ENCODE results near the gene IGFLR1.
"Not testable (repeated sequence)": the region's sequence is repeated elsewhere in the genome, so short reads cannot be mapped to it uniquely, and the experiment has no call there.

IGFLR1 gene

DNA sequence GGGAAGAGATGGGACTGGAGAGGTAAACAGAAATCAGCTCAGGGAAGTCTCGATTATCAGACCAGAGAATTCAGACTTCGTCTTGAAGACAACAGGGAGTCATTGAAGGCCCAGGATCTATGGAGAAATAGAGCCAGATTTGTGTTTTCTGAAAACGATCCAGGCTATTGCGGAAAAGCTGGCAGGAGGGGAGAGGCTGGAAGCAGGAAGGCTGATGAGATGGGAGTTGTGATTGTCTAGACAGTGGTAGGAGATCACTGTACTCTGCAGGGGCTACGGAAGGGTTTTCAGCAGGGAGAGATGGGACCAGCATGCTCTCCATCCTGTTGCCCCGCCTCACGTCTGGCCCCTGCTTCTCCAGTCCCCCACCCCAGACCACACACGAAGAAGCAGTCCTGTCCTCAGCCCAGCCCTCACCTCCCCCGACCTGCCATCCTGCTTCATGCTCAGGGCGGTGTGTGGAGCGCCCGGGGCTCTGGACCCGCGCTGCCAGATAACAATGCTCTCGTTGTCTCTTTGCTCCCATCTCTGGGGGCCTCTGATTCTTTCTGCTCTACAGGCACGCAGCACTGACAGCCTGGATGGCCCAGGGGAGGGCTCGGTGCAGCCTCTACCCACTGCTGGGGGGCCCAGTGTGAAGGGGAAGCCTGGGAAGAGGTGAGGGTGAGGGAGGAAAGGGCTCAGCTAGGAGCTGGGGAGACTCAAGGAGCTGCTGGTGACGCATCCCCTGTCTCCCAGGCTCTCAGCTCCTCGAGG, 35.0 kb upstream of the IGFLR1 start:
- DNase-seq, result no peak

DNA sequence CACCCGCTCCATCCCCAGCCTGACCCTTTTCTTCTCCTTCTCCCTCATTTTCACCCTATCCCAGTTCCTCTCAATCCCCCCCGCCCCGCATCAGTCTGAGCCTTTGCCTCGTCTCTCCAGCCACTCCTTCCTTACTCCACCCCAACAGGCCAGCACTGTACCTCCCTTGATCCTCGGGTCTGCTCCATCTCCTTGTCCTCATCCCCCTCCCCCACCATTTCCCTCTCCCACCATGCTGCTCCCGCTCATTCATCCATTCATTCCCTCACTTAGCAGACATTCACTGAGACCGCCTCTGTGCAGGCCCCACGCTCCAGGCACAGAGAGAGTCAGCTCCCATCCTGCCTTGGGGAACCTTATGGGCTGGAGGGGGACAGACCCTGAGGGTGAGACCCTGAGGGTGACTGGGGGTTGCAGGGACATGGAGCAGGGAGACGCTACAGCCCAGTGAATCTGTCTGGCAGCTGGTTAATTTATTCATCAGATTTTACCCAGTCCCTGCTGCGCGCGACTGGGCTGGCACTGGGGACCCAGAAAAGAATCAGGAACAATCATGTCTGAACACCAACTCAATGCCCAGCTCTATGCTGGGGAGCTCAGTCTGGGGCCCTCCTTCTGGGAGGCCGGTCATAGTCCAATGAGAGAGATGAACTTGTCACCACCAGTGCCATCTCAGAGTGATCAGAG, 34.0 kb upstream of the IGFLR1 start:
- DNase-seq, result no peak

DNA sequence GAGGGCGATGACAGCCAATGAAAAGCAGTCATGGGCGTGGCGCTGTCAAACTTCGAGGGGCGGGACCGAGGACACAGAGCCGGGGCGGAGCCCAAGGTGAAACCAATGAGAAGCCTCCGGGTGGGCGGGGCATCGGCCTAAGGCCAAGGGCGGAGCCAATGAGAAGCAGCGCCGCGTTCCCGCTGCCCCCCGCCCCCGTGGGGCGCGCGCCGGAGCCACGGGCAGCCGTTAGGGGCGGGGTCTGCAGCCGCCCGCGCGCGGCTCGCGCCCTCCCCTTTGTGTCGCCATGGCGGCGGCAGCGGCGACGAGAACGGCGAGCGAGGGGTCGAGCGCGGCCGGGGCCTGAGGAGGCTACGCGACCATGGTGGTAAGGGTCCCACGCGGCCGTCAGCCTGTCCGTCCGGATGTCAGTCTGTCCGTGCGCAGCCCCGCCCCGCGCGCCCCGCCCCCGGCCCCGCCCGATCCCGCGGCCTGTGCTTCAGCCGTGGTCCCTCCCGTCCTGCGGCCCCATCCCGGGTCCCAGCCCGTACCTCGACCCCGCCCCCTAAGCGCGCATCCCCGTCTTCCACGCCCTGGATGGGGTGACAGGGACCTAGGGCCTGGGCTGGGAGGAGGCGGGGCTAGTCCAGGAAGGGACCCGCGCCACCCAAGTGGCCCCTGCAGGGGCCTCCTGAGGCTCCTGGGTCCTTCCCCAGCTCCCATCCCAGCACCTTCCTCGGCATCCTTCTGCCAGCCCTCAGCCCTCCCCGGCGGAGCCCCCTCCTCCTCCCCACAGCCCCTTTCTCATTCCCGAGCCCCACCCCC, 33.2 kb upstream of the IGFLR1 start, which contains the start of gene ARHGAP33:
TSS of gene ARHGAP33 (plus strand) at position 267 of the 804 bp plus-strand sequence. CDS start at position 362, 95 bp downstream.
- peak; percentile 98 to 99 for DNase-seq

DNA sequence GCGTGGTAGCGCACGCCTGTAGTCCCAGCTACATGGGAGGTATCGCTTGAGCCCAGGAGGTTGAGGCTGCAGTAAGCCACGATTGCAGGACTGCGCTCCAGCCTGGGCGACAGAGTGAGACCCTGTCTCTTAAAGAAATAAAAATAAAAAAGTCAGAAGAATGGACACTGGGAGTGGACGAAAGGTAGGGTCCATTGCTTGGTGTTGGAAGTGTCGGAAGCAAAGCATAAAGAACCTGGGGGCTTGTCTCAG, 32.7 kb upstream of the IGFLR1 start:
- DNase-seq, result no peak

DNA sequence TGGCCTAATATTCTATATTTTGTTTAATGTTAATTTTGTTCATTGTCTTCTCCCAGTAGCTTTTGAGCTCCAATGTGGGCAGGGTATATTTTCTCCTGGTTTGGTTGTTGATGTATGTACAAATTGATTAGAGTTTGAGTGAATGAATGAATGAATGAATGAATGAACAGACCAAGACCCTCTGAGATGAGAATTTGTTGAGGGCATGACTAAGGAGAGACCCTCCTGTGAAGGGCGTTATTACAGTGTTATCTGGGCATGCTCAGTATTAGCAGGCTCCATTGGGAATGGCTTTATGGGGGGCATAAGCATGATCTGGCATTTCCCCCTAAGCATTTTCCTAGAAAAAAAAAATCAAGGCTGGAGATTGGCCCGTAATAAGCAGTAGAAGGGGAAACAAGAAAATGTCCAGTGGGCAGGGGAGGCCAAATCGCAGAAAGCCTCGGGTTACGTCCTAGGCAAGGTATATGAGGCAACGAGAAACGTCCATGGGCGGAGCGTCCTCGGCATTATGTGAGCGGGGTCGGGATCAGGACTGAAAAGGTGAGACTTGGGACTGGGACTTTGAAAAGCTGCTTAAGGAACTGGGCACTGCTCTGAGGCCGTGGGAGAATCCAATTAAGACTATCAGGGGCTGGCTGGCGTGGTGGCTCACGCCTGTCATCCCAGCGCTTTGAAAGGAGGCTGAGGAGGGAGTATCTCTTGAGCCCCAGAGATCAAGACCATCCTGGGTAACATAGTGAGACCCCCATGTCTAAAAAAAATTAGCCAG, 32.2 kb upstream of the IGFLR1 start:
- peak in 1 of 2 experiments; percentile 13 for DNase-seq

DNA sequence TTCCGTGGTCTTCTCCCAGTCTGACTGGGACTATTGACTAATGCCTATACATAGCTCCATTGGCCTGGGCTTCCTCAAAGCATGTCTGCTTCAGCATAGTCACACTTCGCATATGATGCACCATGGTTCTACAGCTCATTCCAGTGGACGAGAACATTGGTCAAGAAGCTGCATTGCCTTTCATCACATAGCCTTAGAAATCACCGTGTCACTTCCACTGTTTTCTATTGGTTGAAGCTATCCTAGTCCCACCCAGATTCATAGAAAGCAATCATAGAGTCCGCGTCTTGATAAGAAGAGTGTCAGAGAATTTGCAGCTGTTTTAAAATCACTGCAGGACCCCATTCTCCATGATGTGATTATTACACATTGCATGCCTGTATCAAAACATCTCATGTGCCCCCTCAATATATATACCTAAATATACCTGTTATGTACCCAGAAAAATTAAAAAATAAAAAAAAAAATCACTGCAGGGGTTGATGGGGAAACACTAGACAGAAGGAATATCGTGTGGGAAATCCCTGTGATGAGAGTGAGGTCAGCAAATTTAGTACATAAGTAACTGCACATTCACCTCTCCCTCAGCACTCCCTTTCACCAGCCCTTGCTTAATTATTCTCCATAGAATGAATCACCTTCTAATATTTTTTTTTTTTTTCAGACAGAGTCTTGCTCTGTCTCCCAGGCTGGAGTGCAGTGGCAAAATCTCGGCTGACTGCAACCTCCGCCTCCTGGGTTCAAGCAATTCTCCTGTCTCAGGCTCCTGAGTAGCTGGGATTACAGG, 31.0 kb upstream of the IGFLR1 start:
- DNase-seq, result no peak

DNA sequence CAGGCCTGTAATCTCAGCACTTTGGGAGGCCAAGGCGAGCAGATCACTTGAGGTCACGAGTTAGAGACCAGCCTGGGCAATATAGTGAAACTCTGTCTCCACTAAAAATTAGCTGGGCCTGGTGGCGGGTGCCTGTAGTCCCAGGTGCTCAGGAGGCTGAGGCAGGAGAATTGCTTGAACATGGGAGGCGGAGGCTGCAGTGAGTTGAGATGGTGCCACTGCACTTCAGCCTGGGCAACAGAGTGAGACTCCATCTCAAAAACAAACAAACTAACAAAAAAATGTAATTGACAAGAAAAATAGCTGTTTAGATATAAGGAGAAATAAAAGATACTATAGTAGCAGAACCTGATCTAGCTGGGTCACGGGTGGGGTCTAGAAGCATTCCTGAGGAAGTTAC, 30.1 kb upstream of the IGFLR1 start:
- not testable (repeated sequence) for DNase-seq

DNA sequence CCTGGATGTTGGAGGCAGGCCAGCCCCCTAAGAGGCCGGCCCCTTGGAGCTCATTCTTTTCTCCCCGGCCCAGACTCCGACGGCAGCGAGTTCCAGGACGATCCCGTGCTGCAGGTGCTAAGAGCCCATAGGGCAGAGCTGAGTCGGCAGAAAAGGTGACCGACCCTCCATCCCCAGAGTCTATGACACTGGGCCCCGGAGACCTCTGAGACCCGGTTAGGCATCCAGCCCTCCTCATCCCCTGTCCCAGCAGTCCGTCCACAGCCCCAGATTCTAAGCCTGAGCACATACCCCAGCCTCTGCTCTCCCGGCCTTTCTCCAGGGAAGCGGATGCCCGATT, 25.8 kb upstream of the IGFLR1 start:
- no peak for DNase-seq

DNA sequence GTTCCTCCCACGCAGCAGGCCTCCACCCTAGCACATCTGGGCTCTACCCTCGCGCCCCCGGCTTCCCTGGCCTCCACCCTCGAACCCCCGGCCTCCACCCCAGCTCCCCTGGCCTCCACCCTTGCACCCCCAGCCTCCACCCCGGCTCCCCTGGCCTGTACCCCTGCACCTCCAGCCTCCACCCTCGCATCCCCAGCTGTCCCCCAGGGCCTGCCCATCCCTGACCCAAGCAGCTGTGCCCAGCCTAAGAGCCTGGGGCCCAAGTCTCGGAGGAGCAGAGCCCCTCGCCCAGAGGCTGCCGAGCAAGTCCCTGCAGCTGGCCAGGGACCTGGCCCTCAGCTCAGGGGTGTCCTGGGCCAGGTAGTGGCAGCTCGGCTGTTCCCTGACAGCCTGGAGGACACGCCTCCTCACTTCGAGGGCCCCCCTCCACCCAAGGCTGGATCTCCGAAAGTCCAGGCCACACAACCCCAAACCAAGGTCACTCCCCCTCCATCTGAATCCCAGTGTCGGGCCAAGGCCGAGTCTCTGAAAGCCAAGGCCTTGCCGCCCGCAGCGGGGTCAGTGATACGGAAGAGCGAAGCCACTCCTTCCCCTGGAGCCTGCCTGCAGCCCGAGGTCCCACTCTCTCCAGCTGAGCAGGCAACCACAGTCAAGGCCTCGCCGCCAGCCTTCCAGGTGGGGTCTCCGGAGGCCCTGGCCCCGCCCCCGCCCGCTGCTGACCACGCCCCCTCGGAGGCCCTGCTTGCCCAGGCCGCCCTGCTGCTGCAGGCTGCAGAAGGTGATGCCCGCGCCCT, 25.2 kb upstream of the IGFLR1 start:
- no peak for DNase-seq

DNA sequence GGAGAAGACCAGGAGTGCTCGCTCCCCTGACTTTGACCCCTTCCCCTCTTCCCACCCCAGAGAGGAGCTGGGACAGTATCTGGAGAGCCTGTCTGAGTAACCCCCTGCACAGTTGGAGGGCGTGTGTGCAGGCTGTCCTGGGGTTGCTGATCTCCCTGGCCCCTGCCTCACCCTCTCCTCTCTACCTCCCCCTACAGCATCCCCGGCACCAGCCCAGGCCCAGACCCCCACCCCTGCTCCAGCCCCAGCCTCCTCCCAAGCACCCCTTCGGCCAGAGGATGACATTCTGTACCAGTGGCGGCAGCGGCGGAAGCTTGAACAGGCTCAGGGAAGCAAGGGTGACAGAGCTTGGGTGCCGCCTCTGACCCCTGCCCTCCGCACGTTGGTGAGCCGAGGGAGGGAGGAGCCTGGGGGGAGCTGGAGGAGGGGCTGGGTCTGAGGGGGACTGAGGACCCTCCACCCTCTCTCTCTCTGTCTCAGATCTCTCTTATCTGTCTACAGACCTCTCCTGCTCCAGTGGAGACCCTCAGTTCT, 24.4 kb upstream of the IGFLR1 start:
- DNase-seq, result no peak

DNA sequence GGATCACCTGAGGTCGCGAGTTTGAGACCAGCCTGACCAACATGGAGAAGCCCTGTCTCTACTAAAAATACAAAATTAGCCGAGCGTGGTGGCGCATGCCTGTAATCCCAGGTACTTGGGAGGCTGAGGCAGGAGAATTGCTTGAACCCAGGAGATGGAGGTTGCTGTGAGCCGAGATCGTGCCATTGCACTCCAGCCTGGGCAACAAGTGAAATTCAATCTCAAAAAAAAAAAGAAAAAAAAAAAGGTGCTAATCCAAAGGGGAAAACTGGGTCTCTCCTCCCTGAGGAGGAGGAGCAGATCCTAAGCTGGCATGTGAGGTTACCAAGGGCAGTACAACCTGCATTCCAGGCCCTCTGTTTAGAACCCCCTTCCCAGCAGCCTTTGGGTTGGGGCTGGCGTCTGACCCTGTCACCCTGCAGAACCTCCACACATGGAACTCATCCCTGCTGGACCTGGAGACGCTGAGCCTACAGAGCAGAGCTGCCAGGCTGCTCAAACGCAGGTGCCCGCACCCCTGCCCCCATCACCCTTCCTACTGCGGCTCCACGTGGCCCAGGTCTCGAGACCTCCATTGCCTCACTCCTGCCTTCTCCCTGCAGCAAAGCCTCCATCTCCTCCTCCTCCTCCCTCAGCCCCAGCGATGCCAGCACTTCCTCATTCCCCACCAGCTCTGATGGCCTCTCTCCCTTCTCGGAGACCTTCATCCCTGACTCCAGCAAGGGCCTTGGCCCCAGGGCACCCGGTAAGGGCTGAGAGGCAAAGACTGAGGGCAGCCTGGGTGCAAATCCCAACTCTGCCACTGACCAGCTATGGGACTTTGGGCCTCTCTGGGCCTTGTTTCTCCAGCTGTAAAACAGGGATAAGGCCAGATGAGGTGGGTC, 22.4 kb upstream of the IGFLR1 start:
- DNase-seq, result no peak

DNA sequence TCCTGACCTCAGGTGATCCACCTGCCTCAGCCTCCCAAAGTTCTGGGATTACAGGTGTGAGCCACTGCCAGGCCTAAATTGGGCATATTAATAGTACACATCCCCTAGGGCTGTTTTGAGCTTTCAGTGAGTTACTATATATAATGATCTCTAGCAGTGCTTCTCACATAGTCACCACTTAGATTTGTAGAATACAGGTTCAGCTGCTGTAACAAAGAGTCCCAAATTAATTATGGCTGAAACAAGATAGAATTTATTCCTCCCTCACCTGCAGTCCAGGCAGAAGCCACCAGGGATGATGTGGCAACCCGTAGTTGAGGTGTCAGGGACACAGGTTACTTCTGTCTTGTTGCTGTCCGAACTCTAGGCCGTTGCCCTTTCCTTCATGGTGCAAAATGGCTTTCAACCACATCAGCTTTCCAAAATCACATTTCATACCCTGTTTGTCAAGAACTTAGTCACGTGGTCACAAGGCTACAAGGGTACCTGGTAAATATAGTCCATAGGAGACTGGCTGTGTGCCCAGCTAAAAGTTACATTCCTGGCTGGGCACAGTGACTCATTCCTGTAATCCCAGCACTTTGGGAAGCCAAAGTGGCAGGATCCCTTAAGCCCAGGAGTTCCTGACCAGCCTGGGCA, 18.6 kb upstream of the IGFLR1 start:
- DNase-seq, result no peak

DNA sequence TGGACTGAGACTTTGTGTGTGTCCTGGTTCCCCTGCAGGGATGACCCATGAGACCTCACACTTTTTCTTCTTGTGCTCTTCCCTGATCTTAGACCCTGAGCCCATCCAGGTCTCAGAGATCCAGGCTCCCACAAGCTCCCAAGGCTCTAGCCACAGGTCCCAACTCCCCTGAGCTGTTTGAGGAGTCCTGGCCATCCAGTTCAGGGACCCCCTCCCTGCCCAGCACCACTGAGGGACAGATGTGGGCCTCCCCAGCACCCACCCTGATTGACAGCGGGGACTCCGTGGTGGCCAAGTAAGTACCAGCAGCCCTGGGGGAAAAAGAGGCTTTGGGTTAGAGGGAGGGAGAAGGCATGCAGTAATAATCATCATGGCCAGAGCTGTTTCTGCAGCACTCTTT, 17.4 kb upstream of the IGFLR1 start:
- no peak for DNase-seq

DNA sequence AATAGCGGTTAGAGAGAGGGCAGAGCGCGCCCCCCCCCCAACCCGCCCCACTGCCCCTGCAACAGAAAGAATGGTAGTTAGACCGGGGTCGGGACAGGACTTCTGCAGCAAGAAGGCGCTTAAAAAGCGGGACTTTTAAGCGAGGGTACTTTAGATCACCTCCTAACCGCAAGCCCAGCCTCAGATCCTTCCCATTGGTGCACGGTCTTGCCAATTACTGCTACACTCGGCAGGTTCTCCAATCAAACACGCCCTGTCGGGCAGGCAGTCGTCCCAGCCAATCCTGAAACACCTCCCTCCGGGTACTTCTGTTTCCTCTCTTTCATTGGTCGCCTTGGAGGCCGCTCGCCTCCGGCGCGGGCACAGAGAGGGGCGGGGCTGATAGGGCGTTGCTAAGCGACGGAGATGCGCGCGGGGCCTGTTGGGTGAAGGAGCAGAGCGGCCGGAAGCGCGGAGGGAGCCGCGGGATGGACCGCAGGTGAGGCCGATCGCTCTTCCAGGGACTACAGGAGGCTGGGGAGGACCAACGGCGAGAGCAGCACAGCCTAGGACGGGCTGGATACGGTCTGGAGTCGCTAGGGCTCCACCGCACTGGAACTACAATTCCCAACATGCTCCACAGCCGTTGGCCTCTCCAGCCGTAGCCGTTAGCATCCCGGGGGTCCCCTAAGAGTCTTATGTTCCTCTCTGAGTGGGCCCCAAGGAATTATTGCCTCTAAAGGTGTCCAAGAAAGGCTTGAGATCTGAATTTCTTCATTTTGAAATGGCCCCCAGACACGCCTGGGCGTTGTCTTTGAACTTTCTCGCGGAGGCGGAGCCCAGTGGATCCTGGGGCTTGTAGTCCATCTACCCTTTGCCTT, 15.7 kb upstream of the IGFLR1 start, which contains the start of gene PROSER3:
TSS of gene PROSER3 (plus strand) at position 428 of the 860 bp plus-strand sequence. CDS start at position 468, 40 bp downstream.
- DNase-seq, result peak; percentile 98 to 99

DNA sequence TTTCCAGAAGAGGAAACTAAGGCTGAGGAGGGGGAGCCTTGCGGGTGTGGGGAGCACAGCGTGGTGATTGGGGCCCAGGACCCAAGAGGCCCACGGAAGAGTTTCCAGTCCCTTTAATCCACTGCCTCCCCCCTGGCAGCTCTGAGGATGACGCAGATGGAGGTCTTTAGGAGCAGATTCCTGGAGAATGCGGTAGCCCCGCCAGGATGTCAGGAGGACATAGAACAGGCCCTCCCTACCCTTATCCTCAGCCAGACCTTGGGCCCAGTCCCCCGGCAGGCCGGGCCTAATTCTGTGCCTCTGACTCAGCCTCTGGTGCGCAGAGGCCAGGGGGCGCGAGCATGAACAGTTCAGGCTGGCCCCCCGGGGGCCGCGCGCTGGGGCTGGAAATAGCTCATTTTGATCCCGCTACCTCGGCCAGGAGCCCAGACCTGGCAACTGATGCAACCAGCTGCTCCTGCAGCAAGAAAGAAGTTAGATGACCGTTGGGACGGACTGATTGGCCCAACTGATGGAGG, 15.0 kb upstream of the IGFLR1 start:
- DNase-seq, result peak; percentile 59 to 83

DNA sequence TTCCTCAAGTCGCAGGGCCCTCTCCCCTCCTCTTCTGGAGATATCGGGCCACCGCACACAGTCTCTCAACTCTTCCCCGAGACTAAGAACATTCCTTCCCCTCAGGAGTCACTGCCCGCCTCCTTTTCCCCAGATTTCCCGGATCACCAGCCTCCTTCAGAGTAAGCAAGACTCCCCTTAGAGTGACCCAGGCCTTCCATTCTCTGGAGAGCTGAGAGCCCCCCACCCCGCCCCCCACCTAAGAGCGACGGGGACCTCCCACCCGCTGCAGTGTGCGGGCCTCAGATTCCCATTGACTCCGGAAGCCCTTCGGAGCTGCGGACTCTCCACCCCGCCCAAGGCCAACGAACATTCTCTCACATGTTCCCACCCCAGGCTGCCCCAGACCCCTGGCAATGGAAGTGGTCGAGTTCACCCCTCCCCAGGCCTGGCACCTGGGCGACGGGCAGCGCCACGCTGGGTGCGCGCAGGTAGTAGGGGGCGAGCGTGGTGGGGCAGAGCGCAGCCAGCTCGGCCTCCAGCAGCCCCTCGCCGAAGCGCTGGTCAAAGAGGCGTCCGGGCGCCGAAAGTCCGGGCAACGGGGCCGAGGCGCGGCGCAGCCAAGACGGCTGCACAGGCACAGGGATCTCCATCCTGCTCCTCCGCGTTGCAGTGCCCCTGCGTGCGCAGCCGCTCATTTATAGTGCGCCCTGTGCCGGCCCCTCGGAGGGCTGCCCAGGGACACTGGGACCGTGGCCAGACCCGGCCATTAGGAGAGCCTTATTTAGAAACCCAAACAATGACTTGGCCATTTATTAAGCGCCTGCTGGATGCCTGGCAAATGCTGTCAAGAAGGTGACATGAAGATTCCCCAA, 14.4 kb upstream of the IGFLR1 start, which contains the start of gene HSPB6:
TSS of gene HSPB6 (minus strand) at position 653 of the 854 bp plus-strand sequence. CDS start at position 632, 21 bp downstream.
- DNase-seq, result no peak
